IMR-90 (cell line): ENCODE measurements around the gene TMEM121B. TPM values are rescaled to one million over a fixed set of nuclear protein-coding genes. Genes with fewer than 3 reads are reported as not detected.

ENCODE experiments used
- ATAC-seq: fragments of 200-7000 bp; cut with Tn5 transposase; 2 replicates; pipeline ENCODE4 v1.9.1; 2020; ENCODE audit warnings: low read depth, mild to moderate bottlenecking, moderate library complexity
- BruUV-seq: library from RNA; stranded (reverse); fragments of 400-500 nt; replicated peaks from 2 replicates; lab custom pipeline; 2021; lab: Mats Ljungman, UMichigan
- CTCF ChIA-PET: fragments of 300-600 bp; formaldehyde crosslinking; extraction: SDS; loops from one replicate; lab custom pipeline; 2021; ENCODE audit warnings: antibody characterized with exemption; lab: Yijun Ruan, JAX
- POLR2A ChIA-PET: fragments of 300-600 bp; sonication (Branson Sonifier 250); formaldehyde crosslinking; loops from one replicate; lab custom pipeline; 2022; ENCODE audit warnings: antibody characterized with exemption; ENCODE audit not compliant: unreplicated experiment; lab: Charles Lee
- DNase-seq: peaks from one replicate; pipeline ENCODE4 v3.0.0; 2013
- H2AFZ ChIP-seq: replicated peaks from 2 replicates; pipeline ENCODE3; 2013; ENCODE audit warnings: low read length, mild to moderate bottlenecking; ENCODE audit not compliant: poor library complexity
- H2AK5ac ChIP-seq: 2 replicates; pipeline ENCODE4 v1.6.1; 2013; ENCODE audit warnings: low read depth, low read length, inconsistent platforms
- H2AK9ac ChIP-seq: replicated peaks from 2 replicates; pipeline ENCODE3; 2013; ENCODE audit warnings: mild to moderate bottlenecking, low read depth, low read length, moderate library complexity; ENCODE audit not compliant: poor library complexity
- H2BK120ac ChIP-seq: 2 replicates; pipeline ENCODE4 v1.6.1; 2013; ENCODE audit warnings: low read depth, low read length, inconsistent platforms
- H2BK15ac ChIP-seq: 3 replicates; pipeline ENCODE4 v1.6.1; 2013; ENCODE audit warnings: low read depth, low read length, inconsistent platforms
- H2BK20ac ChIP-seq: 2 replicates; pipeline ENCODE4 v1.6.1; 2013; ENCODE audit warnings: low read depth, mild to moderate bottlenecking, inconsistent platforms, low read length, moderate library complexity
- H2BK5ac ChIP-seq: 2 replicates; pipeline ENCODE4 v1.6.1; 2013; ENCODE audit warnings: mild to moderate bottlenecking, low read depth, low read length, inconsistent platforms; ENCODE audit not compliant: poor library complexity, severe bottlenecking
- H3K14ac ChIP-seq: replicated peaks from 2 replicates; pipeline ENCODE4 v1.6.1; 2013; ENCODE audit warnings: low read depth, low read length, inconsistent platforms
- H3K18ac ChIP-seq: 2 replicates; pipeline ENCODE4 v1.6.1; 2013; ENCODE audit warnings: low read depth, low read length, control low read depth
- H3K23ac ChIP-seq: 2 replicates; pipeline ENCODE4 v1.6.1; 2013; ENCODE audit warnings: low read depth, low read length, inconsistent platforms
- H3K27ac ChIP-seq: 2 replicates; pipeline ENCODE4 v1.5.1; 2013; ENCODE audit warnings: mild to moderate bottlenecking, control low read depth, low read length; ENCODE audit not compliant: insufficient read depth
- H3K27me3 ChIP-seq: 2 replicates; pipeline ENCODE4 v1.6.1; 2013; ENCODE audit warnings: low read length; ENCODE audit not compliant: control insufficient read depth, insufficient read depth
- H3K36me3 ChIP-seq: 2 replicates; pipeline ENCODE4 v1.6.1; 2013; ENCODE audit warnings: low read length, mixed read lengths; ENCODE audit not compliant: control insufficient read depth, insufficient read depth
- H3K4ac ChIP-seq: 2 replicates; pipeline ENCODE4 v1.6.1; 2013; ENCODE audit warnings: low read depth, low read length, inconsistent platforms
- H3K4me1 ChIP-seq: 2 replicates; pipeline ENCODE4 v1.6.1; 2013; ENCODE audit warnings: low read length, mixed read lengths; ENCODE audit not compliant: control insufficient read depth, insufficient read depth
- H3K4me2 ChIP-seq: 2 replicates; pipeline ENCODE4 v1.6.1; 2013; ENCODE audit warnings: low read depth, mild to moderate bottlenecking, control low read depth, low read length, moderate library complexity
- H3K4me3 ChIP-seq: 2 replicates; pipeline ENCODE4 v1.5.1; 2013; ENCODE audit warnings: low read depth, mild to moderate bottlenecking, control low read depth, low read length, moderate library complexity; ENCODE audit not compliant: insufficient read depth
- H3K56ac ChIP-seq: 2 replicates; pipeline ENCODE4 v1.6.1; 2013; ENCODE audit warnings: low read length, inconsistent platforms; ENCODE audit not compliant: insufficient read depth; ENCODE audit errors: extremely low read depth
- H3K79me1 ChIP-seq, 2 experiments: 2 replicates each; pipeline ENCODE4 v1.6.1; 2013; ENCODE audit warnings: low read length in 2 of 2, inconsistent platforms in 1 of 2, low read depth in 1 of 2
- H3K9ac ChIP-seq: 2 replicates; pipeline ENCODE4 v1.6.1; 2013; ENCODE audit warnings: low read depth, low read length, control low read depth
- H3K9me1 ChIP-seq: 2 replicates; pipeline ENCODE4 v1.6.1; 2013; ENCODE audit warnings: low read length, inconsistent platforms; ENCODE audit not compliant: insufficient read depth
- H3K9me3 ChIP-seq: 2 replicates; pipeline ENCODE4 v1.6.1; 2013; ENCODE audit warnings: low read length; ENCODE audit not compliant: control insufficient read depth, insufficient read depth
- H4K20me1 ChIP-seq: 2 replicates; pipeline ENCODE4 v1.6.1; 2013; ENCODE audit warnings: low read length, inconsistent platforms; ENCODE audit not compliant: insufficient read depth
- H4K5ac ChIP-seq: 2 replicates; pipeline ENCODE4 v1.6.1; 2013; ENCODE audit warnings: mild to moderate bottlenecking, low read depth, low read length, control low read depth
- H4K8ac ChIP-seq, 2 experiments: 2 replicates each; pipeline ENCODE4 v1.6.1; 2013; ENCODE audit warnings: low read depth in 2 of 2, low read length in 2 of 2, control low read depth in 1 of 2, inconsistent platforms in 1 of 2
- H4K91ac ChIP-seq: 2 replicates; pipeline ENCODE4 v1.6.1; 2013; ENCODE audit warnings: low read depth, low read length, inconsistent platforms; ENCODE audit not compliant: insufficient read depth
- BHLHE40 ChIP-seq: fragments of 150-350 bp; IDR thresholded peaks from 2 replicates; pipeline ENCODE4 v1.6.1; 2016; ENCODE audit warnings: mild to moderate bottlenecking, low read depth, low read length
- CHD1 ChIP-seq: IDR thresholded peaks from 2 replicates; pipeline ENCODE4 v1.6.1; 2012; ENCODE audit warnings: low read depth, low read length, improper control_type of control experiment
- CTCF ChIP-seq: conservative IDR thresholded peaks from 2 replicates; pipeline ENCODE4 v1.5.1; 2012; ENCODE audit warnings: mild to moderate bottlenecking, low read depth, low read length, improper control_type of control experiment
- FOS ChIP-seq: fragments of 150-350 bp; IDR thresholded peaks from 2 replicates; pipeline ENCODE4 v1.6.1; 2016; ENCODE audit warnings: low read depth, low read length
- MAZ ChIP-seq: IDR thresholded peaks from 2 replicates; pipeline ENCODE4 v1.6.1; 2012; ENCODE audit warnings: low read depth, mild to moderate bottlenecking, low read length, improper control_type of control experiment, moderate library complexity, borderline replicate concordance
- MXI1 ChIP-seq: IDR thresholded peaks from 2 replicates; pipeline ENCODE4 v1.6.1; 2012; ENCODE audit warnings: low read depth, mild to moderate bottlenecking, low read length, moderate library complexity, borderline replicate concordance
- NFE2L2 ChIP-seq: fragments of 150-350 bp; IDR thresholded peaks from 2 replicates; pipeline ENCODE4 v1.6.1; 2016; ENCODE audit warnings: low read depth, mild to moderate bottlenecking, low read length
- POLR2A ChIP-seq: IDR thresholded peaks from 2 replicates; pipeline ENCODE4 v1.6.1; 2012; ENCODE audit warnings: mild to moderate bottlenecking, low read depth, low read length
- RAD21 ChIP-seq: IDR thresholded peaks from 2 replicates; pipeline ENCODE4 v1.6.1; 2012; ENCODE audit warnings: low read length, improper control_type of control experiment
- RFX5 ChIP-seq: IDR thresholded peaks from 2 replicates; pipeline ENCODE4 v1.8.0; 2012; ENCODE audit warnings: low read depth, mild to moderate bottlenecking, low read length, moderate library complexity
- SMC3 ChIP-seq: fragments of 150-350 bp; IDR thresholded peaks from 2 replicates; pipeline ENCODE4 v1.6.1; 2016; ENCODE audit warnings: low read depth, mild to moderate bottlenecking, antibody characterized with exemption, low read length, moderate library complexity
- WGBS, 2 experiments: methylation state at CpG; one replicate each; pipeline versions ENCODE4 v1.1.5 to v1.1.7; 2013; ENCODE audit warnings: missing lambda C conversion rate in 2 of 2; ENCODE audit not compliant: insufficient read length in 1 of 2; ENCODE audit errors: extremely low coverage in 2 of 2; 5-methylcytosine and 5-hydroxymethylcytosine counted together
- dilution Hi-C: fragments of 300-500 bp; cut with HindIII; formaldehyde crosslinking; loops from one replicate; pipeline ENCODE4 v1.14.3; 2018; ENCODE audit warnings: low sequenced_read_pairs; ENCODE audit not compliant: unreplicated experiment
- in situ Hi-C: fragments of 300-500 bp; cut with MboI; formaldehyde crosslinking; loops from 3 replicates; pipeline ENCODE4 v1.14.3; 2019; ENCODE audit warnings: low sequenced_read_pairs, inconsistent platforms, mixed read lengths
- intact Hi-C: fragments of 100-400 bp; cut with micrococcal nuclease; formaldehyde crosslinking; loops from 2 replicates; pipeline ENCODE4 v1.10.0; 2022
- polyA plus RNA-seq, 3 experiments: library from polyadenylated mRNA; depleted of rRNA; stranded (reverse); fragments of >200 nt; gene quantifications; 2 replicates each; pipeline ENCODE4 v1.2.3, GENCODE V29; 2012; ENCODE audit warnings: low replicate concordance in 1 of 3
- total RNA-seq: library from RNA; depleted of rRNA; stranded (reverse); fragments of >200 nt; gene quantifications from 2 replicates; pipeline ENCODE4 v1.2.3, GENCODE V29; 2012
- TF ChIP-seq, protein P1 (sequence below): fragments of 150-350 bp; IDR thresholded peaks from 2 replicates; pipeline ENCODE4 v1.6.1; 2016; ENCODE audit warnings: low read depth, mild to moderate bottlenecking, low read length, moderate library complexity, borderline replicate concordance

TMEM121B gene
- total and polyA plus RNA-seq, 2 of the 4 experiments (the other 2 are of a cell fraction) = under 0.01 to 0.29 TPM

GRCh38 chr22:17115945-17116565 is 5.1 kb downstream of the TMEM121B start:
- no peak overlapping the region for H3K56ac ChIP-seq
- no peaks in the 10 kb centered on the region for H3K9me3 ChIP-seq
- no peak overlapping the region for H3K23ac ChIP-seq
- H2AFZ ChIP-seq = no peak overlapping the region
- no peak overlapping the region for H2BK5ac ChIP-seq
- DNase-seq (no peak), ATAC-seq (no peak)
- H3K27ac ChIP-seq = no peak overlapping the region
- H3K9me1 ChIP-seq = no peaks in the 10 kb centered on the region
- H3K36me3 ChIP-seq = no peaks in the 10 kb centered on the region
- no peak overlapping the region for H4K8ac ChIP-seq
- ChIA-PET POLR2A (no interaction called here), CTCF (no interaction called here)
- peaks cover 18% of the 10 kb centered on the region; the same call in 1 of the 2 replicates for H3K27me3 ChIP-seq
- H2BK120ac ChIP-seq = no peak overlapping the region
- H4K5ac ChIP-seq = no peak overlapping the region
- no peak overlapping the region for H3K4me2 ChIP-seq
- WGBS, 2 experiments = no CpG with 5 or more reads among the region's 5 CpGs
- BruUV-seq = no TSS peak
- H3K18ac ChIP-seq = no peak overlapping the region
- no peak overlapping the region for H4K91ac ChIP-seq
- no peaks in the 10 kb centered on the region for H3K4me1 ChIP-seq
- H3K4me3 ChIP-seq = no peak overlapping the region
- intact Hi-C loops (no loop called here), dilution Hi-C loops (no loop called here), in situ Hi-C loops (no loop called here)
- no peak for TF ChIP-seq RFX5
- no peak for TF ChIP-seq POLR2A
- no peak for TF ChIP-seq SMC3
- no peak for TF ChIP-seq FOS
- no peak for TF ChIP-seq NFE2L2
- TF ChIP-seq BHLHE40 = no peak
- no peak for TF ChIP-seq CTCF
- TF ChIP-seq MXI1 = no peak
- TF ChIP-seq MAZ = no peak
- TF ChIP-seq, protein P1, sequence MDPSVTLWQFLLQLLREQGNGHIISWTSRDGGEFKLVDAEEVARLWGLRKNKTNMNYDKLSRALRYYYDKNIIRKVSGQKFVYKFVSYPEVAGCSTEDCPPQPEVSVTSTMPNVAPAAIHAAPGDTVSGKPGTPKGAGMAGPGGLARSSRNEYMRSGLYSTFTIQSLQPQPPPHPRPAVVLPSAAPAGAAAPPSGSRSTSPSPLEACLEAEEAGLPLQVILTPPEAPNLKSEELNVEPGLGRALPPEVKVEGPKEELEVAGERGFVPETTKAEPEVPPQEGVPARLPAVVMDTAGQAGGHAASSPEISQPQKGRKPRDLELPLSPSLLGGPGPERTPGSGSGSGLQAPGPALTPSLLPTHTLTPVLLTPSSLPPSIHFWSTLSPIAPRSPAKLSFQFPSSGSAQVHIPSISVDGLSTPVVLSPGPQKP = no peak
- TF ChIP-seq CHD1 = no peak
- no peak for TF ChIP-seq RAD21
- H2AK5ac ChIP-seq = no peak overlapping the region
- H2BK20ac ChIP-seq = no peak overlapping the region
- H4K20me1 ChIP-seq = no peaks in the 10 kb centered on the region
- H3K14ac ChIP-seq = no peak overlapping the region
- no peaks in the 10 kb centered on the region for H3K79me1 ChIP-seq
- H3K9ac ChIP-seq = no peak overlapping the region
- H2BK15ac ChIP-seq = no peak overlapping the region
- no peak overlapping the region for H3K4ac ChIP-seq
- no peak overlapping the region for H2AK9ac ChIP-seq
